ENCODE results near the gene NLRP1. TPM values are rescaled to one million over a fixed set of nuclear protein-coding genes. Genes with fewer than 3 reads are reported as not detected.

NLRP1 gene
- total and polyA plus RNA-seq, 2 of the 13 experiments (the other 11 are each of a cell fraction or from before 2014, with no cell fraction given) = 3.4 to 3.7 TPM

GRCh38 chr17:5500589-5501391, 83.5 kb downstream of the NLRP1 start (continued):
- TF ChIP-seq ZNF784 (CRISPR knock-in tag; IDR thresholded peaks at IDR 0.05; ENCODE audit: borderline replicate concordance) (no peak), AGO1 (IDR thresholded peaks at IDR 0.05; ENCODE audit: low read depth, low read length, poor library complexity, severe bottlenecking) (peak; percentile 31), ATM (IDR thresholded peaks at IDR 0.05; ENCODE audit: borderline replicate concordance) (no peak), KDM5B (CRISPR knock-in tag; IDR thresholded peaks at IDR 0.05; ENCODE audit: borderline replicate concordance) (peak; percentile 70; the same call in 1 of the 2 replicates), ZNF446 (CRISPR knock-in tag; IDR thresholded peaks at IDR 0.05) (no peak), HMGXB4 (CRISPR knock-in tag; IDR thresholded peaks at IDR 0.05; ENCODE audit: borderline replicate concordance in 1 of 2, low read depth in 1 of 2) (no peak), ERF (CRISPR knock-in tag; IDR thresholded peaks at IDR 0.05) (0 out of 2 replicates have a peak, but pooled peaks have one; percentile 26), MXI1 (IDR thresholded peaks at IDR 0.05; ENCODE audit: borderline replicate concordance, low read depth, low read length) (peak; percentile 72; the same call in 1 of the 3 replicates), JUN (CRISPR knock-in tag; IDR thresholded peaks at IDR 0.05) (no peak), ATF1 (CRISPR knock-in tag; IDR thresholded peaks at IDR 0.05) (no peak), ZNF343 (CRISPR knock-in tag; IDR thresholded peaks at IDR 0.05) (0 out of 2 replicates have a peak, but pooled peaks have one; percentile 55), RBM39 (IDR thresholded peaks at IDR 0.05; ENCODE audit: low read depth, low read length, poor library complexity, severe bottlenecking) (no peak), ARHGAP35 (CRISPR knock-in tag; IDR thresholded peaks at IDR 0.05; ENCODE audit: borderline replicate concordance) (no peak), ELF1 (CRISPR knock-in tag; IDR thresholded peaks at IDR 0.05) (peak; percentile 63; the same call in 1 of the 2 replicates), ZBTB37 (CRISPR knock-in tag; IDR thresholded peaks at IDR 0.05) (no peak), ONECUT2 (CRISPR knock-in tag; IDR thresholded peaks at IDR 0.05) (no peak), PAXIP1 (CRISPR knock-in tag; conservative IDR thresholded peaks at IDR 0.05) (peak; percentile 76), EED (CRISPR knock-in tag; IDR thresholded peaks at IDR 0.05) (no peak), KDM1A (CRISPR knock-in tag; IDR thresholded peaks at IDR 0.05) (no peak), REL (CRISPR knock-in tag; conservative IDR thresholded peaks at IDR 0.05) (no peak), ZNF629 (CRISPR knock-in tag; conservative IDR thresholded peaks at IDR 0.05) (no peak), HES4 (CRISPR knock-in tag; IDR thresholded peaks at IDR 0.05; ENCODE audit: borderline replicate concordance) (peak; percentile 40; the same call in 1 of the 2 replicates)

Measured in HepG2 (cell line).